NCI-H2196 (cell line): Measurements from ENCODE around the gene SELENOM.

ENCODE experiments used
- DNase-seq: peaks from one replicate; lab custom pipeline; 2025; ENCODE audit not compliant: unreplicated experiment; lab: John Stamatoyannopoulos, UW

SELENOM gene

GRCh38 chr22:31107178-31107893 is at the start of gene SELENOM:
Gene SELENOM (minus strand): TSS chr22:31107568. CDS start chr22:31107505, 63 bp downstream.
- peak; percentile 92 for DNase-seq

GRCh38 chr22:31155422-31155821 is 48.1 kb upstream of the SELENOM start:
- DNase-seq, result no peak

- DNase-seq, result no peak
These were observed 47.6 kb upstream of the SELENOM start for GRCh38 chr22:31154975-31155374.

GRCh38 chr22:31153357-31153756 is 46.0 kb upstream of the SELENOM start:
- DNase-seq, result no peak

- DNase-seq, result no peak
These were observed 44.5 kb upstream of the SELENOM start for GRCh38 chr22:31151872-31152271.

- DNase-seq, result no peak
These were observed 43.2 kb upstream of the SELENOM start for GRCh38 chr22:31150615-31151014.

- peak; percentile 53 for DNase-seq
These were observed 41.7 kb upstream of the SELENOM start for GRCh38 chr22:31148953-31149627.

- DNase-seq, result no peak
These were observed 41.1 kb upstream of the SELENOM start for GRCh38 chr22:31148488-31148887.

GRCh38 chr22:31144223-31144622 is 36.9 kb upstream of the SELENOM start:
- no peak for DNase-seq

- DNase-seq, result peak; percentile 51
These were observed 36.2 kb upstream of the SELENOM start for GRCh38 chr22:31143537-31143936.

GRCh38 chr22:31143038-31143437 is 35.7 kb upstream of the SELENOM start:
- DNase-seq, result no peak

- no peak for DNase-seq
These were observed 34.9 kb upstream of the SELENOM start for GRCh38 chr22:31142285-31142684.

- no peak for DNase-seq
These were observed 34.2 kb upstream of the SELENOM start for GRCh38 chr22:31141551-31141950.

GRCh38 chr22:31140746-31141145 is 33.4 kb upstream of the SELENOM start:
- peak; percentile 59 for DNase-seq

- peak; percentile 84 for DNase-seq
These were observed 32.7 kb upstream of the SELENOM start, which contains the start of gene PLA2G3 for GRCh38 chr22:31139866-31140716. Gene PLA2G3 (minus strand): TSS chr22:31140508. CDS start chr22:31140354, 154 bp downstream.

- DNase-seq, result no peak
These were observed 31.7 kb upstream of the SELENOM start for GRCh38 chr22:31139066-31139465.

GRCh38 chr22:31138126-31138525 is 30.8 kb upstream of the SELENOM start:
- no peak for DNase-seq

- DNase-seq, result no peak
These were observed 30.4 kb upstream of the SELENOM start for GRCh38 chr22:31137721-31138120.

GRCh38 chr22:31136711-31137110 is 29.3 kb upstream of the SELENOM start:
- no peak for DNase-seq

GRCh38 chr22:31136155-31136554 is 28.8 kb upstream of the SELENOM start:
- DNase-seq, result no peak

GRCh38 chr22:31135706-31136105 is 28.3 kb upstream of the SELENOM start:
- no peak for DNase-seq

- DNase-seq, result no peak
These were observed 27.3 kb upstream of the SELENOM start for GRCh38 chr22:31134688-31135087.
